HepG2 (cell line): ENCODE data around the gene KLHL17. TPM values are rescaled to one million over a fixed set of nuclear protein-coding genes. Genes with fewer than 3 reads are reported as not detected.

ENCODE experiments used
- ATAC-seq: fragments of 200-7000 bp; cut with Tn5 transposase; 3 replicates; pipeline ENCODE4 v1.9.1; 2020; ENCODE audit warnings: mild to moderate bottlenecking, moderate library complexity
- BruUV-seq: library from RNA; stranded (reverse); fragments of 400-500 nt; replicated peaks from 2 replicates; lab custom pipeline; 2021; lab: Mats Ljungman, UMichigan
- CTCF ChIA-PET: fragments of 300-600 bp; formaldehyde crosslinking; extraction: SDS; loops from one replicate; lab custom pipeline; 2021; ENCODE audit warnings: low total read pairs, inconsistent platforms, low intra/inter-chr PET ratio; lab: Yijun Ruan, JAX
- POLR2A ChIA-PET: fragments of 350-600 bp; sonication (Branson Sonifier 250); formaldehyde crosslinking; loops from one replicate; lab custom pipeline; 2020; ENCODE audit warnings: antibody characterized with exemption, inconsistent platforms; lab: Yijun Ruan, JAX
- DNase-seq: peaks from one replicate; pipeline ENCODE4 v3.0.0-alpha.2; 2015; ENCODE audit warnings: low spot score
- FAIRE-seq: peaks from 3 replicates; lab custom pipeline; 2011; peaks lifted over from hg19 to GRCh38; lab: Jason Lieb, UNC
- H2AFZ ChIP-seq: one replicate; pipeline ENCODE4 v1.6.1; 2011; ENCODE audit warnings: low read length, inconsistent platforms
- H3K27ac ChIP-seq: fragments of 300-600 bp; 3 replicates; pipeline ENCODE4 v1.8.0; 2011; ENCODE audit warnings: mixed run types, mild to moderate bottlenecking, mixed read lengths, low read length, inconsistent platforms; ENCODE audit not compliant: insufficient read depth; ENCODE audit errors: extremely low read length
- H3K27me3 ChIP-seq, 2 experiments: fragments of 200-600 bp in 1 of 2; 2 replicates in 1 of 2; 3 replicates in 1 of 2; pipeline versions ENCODE4 v1.6.0 to v1.8.0; 2011; ENCODE audit warnings: low read length in 2 of 2, mild to moderate bottlenecking in 2 of 2, moderate library complexity in 2 of 2, inconsistent platforms in 1 of 2; ENCODE audit not compliant: insufficient read depth in 2 of 2, control insufficient read depth in 1 of 2
- H3K36me3 ChIP-seq, 2 experiments: fragments of 200-600 bp in 1 of 2; replicated peaks in 1 of 2; 2 replicates in 1 of 2; 3 replicates in 1 of 2; pipeline versions ENCODE4 v1.5.1 to v1.8.0; 2011; ENCODE audit warnings: low read length in 2 of 2, inconsistent platforms in 1 of 2; ENCODE audit not compliant: insufficient read depth in 2 of 2, control insufficient read depth in 1 of 2
- H3K4me1 ChIP-seq: 2 replicates; pipeline ENCODE4 v1.5.1; 2012; ENCODE audit warnings: low read length, inconsistent platforms; ENCODE audit not compliant: insufficient read depth
- H3K4me2 ChIP-seq: 2 replicates; pipeline ENCODE4 v1.6.0; 2011; ENCODE audit warnings: low read depth, low read length, inconsistent platforms
- H3K4me3 ChIP-seq, 3 experiments: fragments of 200-600 bp in 1 of 3; sonication (generic), shearing (Covaris generic) in 1 of 3; replicated peaks in 1 of 3; 2 replicates each; pipeline ENCODE4 v1.5.1; 2011 to 2016; ENCODE audit warnings: low read length in 3 of 3, inconsistent platforms in 2 of 3, low read depth in 2 of 3, mild to moderate bottlenecking in 2 of 3, control low read depth in 1 of 3, mixed read lengths in 1 of 3; ENCODE audit not compliant: insufficient read depth in 1 of 3
- H3K79me2 ChIP-seq: one replicate; pipeline ENCODE4 v1.6.1; 2011; ENCODE audit warnings: low read length, inconsistent platforms; ENCODE audit not compliant: insufficient read depth
- H3K9ac ChIP-seq: 2 replicates; pipeline ENCODE4 v1.6.0; 2011; ENCODE audit warnings: mild to moderate bottlenecking, low read depth, low read length, inconsistent platforms; ENCODE audit not compliant: insufficient read depth
- H3K9me3 ChIP-seq: 2 replicates; pipeline ENCODE4 v1.5.1; 2012; ENCODE audit warnings: mild to moderate bottlenecking, low read length
- H4K20me1 ChIP-seq: 2 replicates; pipeline ENCODE4 v1.6.0; 2011; ENCODE audit warnings: inconsistent platforms, mild to moderate bottlenecking, low read length, moderate library complexity; ENCODE audit not compliant: insufficient read depth
- AGO1 ChIP-seq: fragments of 200-400 bp; formaldehyde crosslinking; IDR thresholded peaks from 2 replicates; pipeline ENCODE4 v1.6.1; 2017; ENCODE audit warnings: mild to moderate bottlenecking, low read depth, low read length, moderate library complexity; ENCODE audit not compliant: poor library complexity, severe bottlenecking
- E2F5 ChIP-seq: sonication (generic); formaldehyde crosslinking; conservative IDR thresholded peaks from 2 replicates; pipeline ENCODE4 v1.4.0; 2020; ENCODE audit warnings: missing genetic modification reagents
- KDM2A ChIP-seq: sonication (generic); formaldehyde crosslinking; IDR thresholded peaks from 2 replicates; pipeline ENCODE4 v1.4.0; 2020; ENCODE audit warnings: low read depth, missing genetic modification reagents, borderline replicate concordance
- MLLT10 ChIP-seq: sonication (generic); formaldehyde crosslinking; IDR thresholded peaks from 2 replicates; pipeline ENCODE4 v1.4.0; 2020; ENCODE audit warnings: missing genetic modification reagents
- WGBS: methylation state at CpG from one replicate; pipeline ENCODE4 v1.1.6; 2017; ENCODE audit warnings: low lambda C conversion rate; 5-methylcytosine and 5-hydroxymethylcytosine counted together
- in situ Hi-C: cut with HindIII; loops from 2 replicates; pipeline ENCODE4 v1.10.0; 2017; ENCODE audit warnings: low pct_unique_long_range_greater_than_20kb; ENCODE audit not compliant: extremely low pct_ligation_motif_present
- intact Hi-C: fragments of 100-400 bp; cut with micrococcal nuclease; formaldehyde crosslinking; loops from one replicate; pipeline ENCODE4 v1.10.0; 2022; ENCODE audit not compliant: unreplicated experiment
- polyA plus RNA-seq, 8 experiments: library from polyadenylated mRNA; depleted of rRNA in 3 of 8; stranded (reverse) in 7 of 8; unstranded in 1 of 8; fragments of >200 nt; fragmentation: Illumina TruSeq in 4 of 8; extraction: Trizol in 4 of 8; gene quantifications; 2 replicates each; pipeline versions ENCODE4 v1.2.1 to v1.2.3, GENCODE V29; 2011 to 2016; ENCODE audit warnings: low read depth in 4 of 8, missing spikeins in 1 of 8, mixed read lengths in 1 of 8; ENCODE audit not compliant: insufficient read depth in 1 of 8
- total RNA-seq, 5 experiments: library from RNA; depleted of rRNA; stranded (reverse); fragments of >200 nt; fragmentation: Illumina TruSeq; extraction: Trizol; gene quantifications; 2 replicates each; pipeline ENCODE4 v1.2.3, GENCODE V29; 2016; ENCODE audit warnings: low read depth in 1 of 5
- TF ChIP-seq, protein P1 (sequence below): sonication (generic); formaldehyde crosslinking; IDR thresholded peaks from 2 replicates; pipeline ENCODE4 v1.8.1; 2022; ENCODE audit warnings: low read depth, mild to moderate bottlenecking, missing genetic modification reagents

KLHL17 gene
- total and polyA plus RNA-seq, 2 of the 13 experiments (the other 11 are each of a cell fraction or from before 2014, with no cell fraction given) = 9.3 to 24.7 TPM

DNA sequence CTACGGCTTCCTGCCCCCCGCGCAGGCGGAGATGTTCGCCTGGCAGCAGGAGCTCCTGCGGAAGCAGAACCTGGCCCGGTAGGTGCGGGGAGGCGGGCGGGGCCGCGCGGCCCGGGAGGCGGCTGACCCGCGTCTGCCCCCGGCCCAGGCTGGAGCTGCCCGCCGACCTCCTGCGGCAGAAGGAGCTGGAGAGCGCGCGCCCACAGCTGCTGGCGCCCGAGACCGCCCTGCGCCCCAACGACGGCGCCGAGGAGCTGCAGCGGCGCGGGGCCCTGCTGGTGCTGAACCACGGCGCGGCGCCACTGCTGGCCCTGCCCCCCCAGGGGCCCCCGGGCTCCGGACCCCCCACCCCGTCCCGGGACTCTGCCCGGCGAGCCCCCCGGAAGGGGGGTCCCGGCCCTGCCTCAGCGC is 18.0 kb upstream of the KLHL17 start:
- TF ChIP-seq, protein P1, sequence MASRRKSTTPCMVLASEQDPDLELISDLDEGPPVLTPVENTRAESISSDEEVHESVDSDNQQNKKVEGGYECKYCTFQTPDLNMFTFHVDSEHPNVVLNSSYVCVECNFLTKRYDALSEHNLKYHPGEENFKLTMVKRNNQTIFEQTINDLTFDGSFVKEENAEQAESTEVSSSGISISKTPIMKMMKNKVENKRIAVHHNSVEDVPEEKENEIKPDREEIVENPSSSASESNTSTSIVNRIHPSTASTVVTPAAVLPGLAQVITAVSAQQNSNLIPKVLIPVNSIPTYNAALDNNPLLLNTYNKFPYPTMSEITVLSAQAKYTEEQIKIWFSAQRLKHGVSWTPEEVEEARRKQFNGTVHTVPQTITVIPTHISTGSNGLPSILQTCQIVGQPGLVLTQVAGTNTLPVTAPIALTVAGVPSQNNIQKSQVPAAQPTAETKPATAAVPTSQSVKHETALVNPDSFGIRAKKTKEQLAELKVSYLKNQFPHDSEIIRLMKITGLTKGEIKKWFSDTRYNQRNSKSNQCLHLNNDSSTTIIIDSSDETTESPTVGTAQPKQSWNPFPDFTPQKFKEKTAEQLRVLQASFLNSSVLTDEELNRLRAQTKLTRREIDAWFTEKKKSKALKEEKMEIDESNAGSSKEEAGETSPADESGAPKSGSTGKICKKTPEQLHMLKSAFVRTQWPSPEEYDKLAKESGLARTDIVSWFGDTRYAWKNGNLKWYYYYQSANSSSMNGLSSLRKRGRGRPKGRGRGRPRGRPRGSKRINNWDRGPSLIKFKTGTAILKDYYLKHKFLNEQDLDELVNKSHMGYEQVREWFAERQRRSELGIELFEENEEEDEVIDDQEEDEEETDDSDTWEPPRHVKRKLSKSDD (CRISPR knock-in tag) = peak; percentile 21; the same call in 1 of the 2 replicates
- peak; percentile 2; the same call in 1 of the 2 replicates for TF ChIP-seq KDM2A
- peak; percentile 14 for TF ChIP-seq AGO1
- TF ChIP-seq MLLT10 (CRISPR knock-in tag) = no peak
- no peak for TF ChIP-seq E2F5 (CRISPR knock-in tag)
- BruUV-seq = no TSS peak
- POLR2A ChIA-PET = interaction anchor here (0.6 kb wide), 1 partner anchor 17 kb away, joined by 4 read pairs; the partner anchor contains the start of gene NOC2L
- Histone ChIP-seq H3K79me2 (no peaks in the 10 kb centered on the region), H2AFZ (no peak overlapping the region), H3K4me1 (peaks cover 32% of the 10 kb centered on the region), H3K27ac (no peak overlapping the region), H4K20me1 (0 out of 2 replicates have a peak, but pooled peaks cover 5% of the 10 kb centered on the region), H3K4me2 (peak overlapping the region; percentile 12; the same call in 1 of the 2 replicates), H3K9ac (no peak overlapping the region), H3K4me3 (peak overlapping the region in 1 of 3 experiments; percentile 65; a peak in 1 of 6 replicates), H3K27me3 (peaks cover 14 to 36% of the 10 kb centered on the region in 2 experiments), H3K9me3 (no peaks in the 10 kb centered on the region), H3K36me3 (peaks cover 9 to 17% of the 10 kb centered on the region in 2 experiments; a peak in 4 of 5 replicates)
- no peak for DNase-seq
- WGBS = 65% methylated on average over 5 of the region's 48 CpGs
- intact Hi-C loops = no loop called here
- CTCF ChIA-PET = no interaction called here
- ATAC-seq = no peak
- FAIRE-seq = no peak
- in situ Hi-C loops = no loop called here
